GM23338 (cell line): ENCODE data around the gene ADIPOQ. TPM values are rescaled to one million over a fixed set of nuclear protein-coding genes. Genes with fewer than 3 reads are reported as not detected.
"Not testable (repeated sequence)": the region's sequence is repeated elsewhere in the genome, so short reads cannot be mapped to it uniquely, and the experiment has no call there.

ENCODE experiments used
- ATAC-seq: fragments of 200-7000 bp; cut with Tn5 transposase; 3 replicates; pipeline ENCODE4 v1.9.1; 2020
- DNase-seq: peaks from one replicate; pipeline ENCODE4 v3.0.0-alpha.2; 2015; ENCODE audit warnings: low spot score
- H2AFZ ChIP-seq: fragments of 200-600 bp; sonication (generic); 2 replicates; pipeline ENCODE4 v1.8.0; 2016; ENCODE audit warnings: antibody characterized with exemption, mild to moderate bottlenecking, moderate library complexity
- H3F3A ChIP-seq: fragments of 200-600 bp; sonication (generic); replicated peaks from 2 replicates; pipeline ENCODE4 v1.8.0; 2017; ENCODE audit warnings: antibody characterized with exemption, mixed run types, low read depth
- H3K27ac ChIP-seq: fragments of 200-600 bp; sonication (generic); 2 replicates; pipeline ENCODE4 v1.6.1; 2016; ENCODE audit warnings: low read depth
- H3K27me3 ChIP-seq: fragments of 200-600 bp; sonication (generic); 2 replicates; pipeline ENCODE4 v1.8.0; 2016; ENCODE audit warnings: mild to moderate bottlenecking, mixed run types, moderate library complexity; ENCODE audit not compliant: insufficient read depth
- H3K36me3 ChIP-seq: fragments of 200-600 bp; sonication (generic); 2 replicates; pipeline ENCODE4 v1.8.0; 2016; ENCODE audit warnings: mild to moderate bottlenecking; ENCODE audit not compliant: insufficient read depth
- H3K4me1 ChIP-seq: fragments of 200-600 bp; sonication (generic); 2 replicates; pipeline ENCODE4 v1.8.0; 2016; ENCODE audit warnings: mild to moderate bottlenecking, moderate library complexity; ENCODE audit not compliant: insufficient read depth
- H3K4me2 ChIP-seq: fragments of 200-600 bp; sonication (generic); 2 replicates; pipeline ENCODE4 v1.7.1; 2017; ENCODE audit warnings: mixed run types
- H3K4me3 ChIP-seq: fragments of 200-600 bp; sonication (generic); 2 replicates; pipeline ENCODE4 v1.6.1; 2016; ENCODE audit warnings: mixed run types
- H3K79me2 ChIP-seq: fragments of 200-600 bp; sonication (generic); replicated peaks from 2 replicates; pipeline ENCODE4 v1.8.0; 2017; ENCODE audit warnings: mild to moderate bottlenecking; ENCODE audit not compliant: insufficient read depth
- H3K9me2 ChIP-seq: fragments of 200-600 bp; sonication (generic); 2 replicates; pipeline ENCODE4 v1.8.0; 2017; ENCODE audit not compliant: insufficient read depth
- H4K20me1 ChIP-seq: fragments of 200-600 bp; sonication (generic); replicated peaks from 2 replicates; pipeline ENCODE4 v1.8.0; 2017; ENCODE audit warnings: mild to moderate bottlenecking; ENCODE audit not compliant: insufficient read depth
- H3K27ac Mint-ChIP-seq: 2 replicates; pipeline ENCODE4 v1.8.0; 2020; ENCODE audit warnings: inconsistent platforms, mild to moderate bottlenecking, moderate library complexity, mixed read lengths
- H3K27me3 Mint-ChIP-seq: 3 replicates; pipeline ENCODE4 v1.8.0; 2022; ENCODE audit warnings: low read depth, mild to moderate bottlenecking, moderate library complexity, mixed read lengths, inconsistent platforms; ENCODE audit not compliant: insufficient read depth, poor library complexity
- H3K36me3 Mint-ChIP-seq: 3 replicates; pipeline ENCODE4 v1.8.0; 2021; ENCODE audit warnings: low read depth, mild to moderate bottlenecking, inconsistent platforms, moderate library complexity, mixed read lengths
- H3K4me1 Mint-ChIP-seq: 3 replicates; pipeline ENCODE4 v1.8.0; 2020; ENCODE audit warnings: mild to moderate bottlenecking, inconsistent platforms, mixed read lengths
- H3K4me3 Mint-ChIP-seq: 3 replicates; pipeline ENCODE4 v1.8.0; 2021; ENCODE audit warnings: moderate library complexity, mild to moderate bottlenecking, inconsistent platforms, mixed read lengths
- H3K9me3 Mint-ChIP-seq: 3 replicates; pipeline ENCODE4 v1.8.0; 2020; ENCODE audit warnings: moderate library complexity, mild to moderate bottlenecking, inconsistent platforms, mixed read lengths
- CREB1 ChIP-seq: fragments of 250-450 bp; sonication (Bioruptor Pico); IDR thresholded peaks from 2 replicates; pipeline ENCODE4 v1.5.0; 2020; ENCODE audit warnings: low read depth, mild to moderate bottlenecking, moderate library complexity
- EZH2 ChIP-seq: fragments of 200-600 bp; sonication (generic); IDR thresholded peaks from one replicate; pipeline ENCODE4 v1.8.0; 2017; ENCODE audit warnings: antibody characterized with exemption, mild to moderate bottlenecking, low read depth; ENCODE audit not compliant: unreplicated experiment
- JUNB ChIP-seq: IDR thresholded peaks from one replicate; pipeline ENCODE4 v1.6.1; 2016; ENCODE audit warnings: antibody characterized with exemption; ENCODE audit not compliant: unreplicated experiment
- NANOG ChIP-seq: IDR thresholded peaks from 2 replicates; pipeline ENCODE4 v1.6.1; 2016; ENCODE audit warnings: antibody characterized with exemption, borderline replicate concordance
- POLR2AphosphoS5 ChIP-seq: IDR thresholded peaks from 2 replicates; pipeline ENCODE4 v1.6.1; 2016; ENCODE audit warnings: antibody characterized with exemption, low read depth
- STAT1 ChIP-seq: IDR thresholded peaks from one replicate; pipeline ENCODE4 v1.6.1; 2016; ENCODE audit warnings: antibody characterized with exemption; ENCODE audit not compliant: unreplicated experiment
- ZNF114 ChIP-seq: fragments of 250-450 bp; sonication (Bioruptor Pico); IDR thresholded peaks from 2 replicates; pipeline ENCODE4 v1.5.0; 2020; ENCODE audit warnings: mild to moderate bottlenecking, moderate library complexity
- ZNF331 ChIP-seq: fragments of 250-450 bp; sonication (Bioruptor Pico); IDR thresholded peaks from 2 replicates; pipeline ENCODE4 v1.5.0; 2020; ENCODE audit warnings: low read depth, mild to moderate bottlenecking, moderate library complexity
- polyA plus RNA-seq: library from polyadenylated mRNA; unstranded; fragments of >200 nt; fragmentation: Nextera tagmentation; extraction: Ambion mirVana; gene quantifications from 2 replicates; pipeline ENCODE4 v1.2.1, GENCODE V29; 2016
- total RNA-seq: library from RNA; depleted of rRNA; stranded (reverse); fragments of >200 nt; shearing (Covaris generic); gene quantifications from 2 replicates; pipeline ENCODE4 v1.2.3, GENCODE V29; 2014
- TF ChIP-seq, protein P1 (sequence below): IDR thresholded peaks from 2 replicates; pipeline ENCODE4 v1.6.1; 2016; ENCODE audit warnings: antibody characterized with exemption
- TF ChIP-seq, protein P2 (sequence below): fragments of 250-450 bp; sonication (Bioruptor Pico); IDR thresholded peaks from 2 replicates; pipeline ENCODE4 v1.5.0; 2020; ENCODE audit warnings: mild to moderate bottlenecking, moderate library complexity
- TF ChIP-seq, protein P3 (sequence below), 2 experiments: fragments of 200-600 bp in 1 of 2; sonication (generic) in 1 of 2; conservative IDR thresholded peaks; 2 replicates each; pipeline versions ENCODE4 v1.5.1 to v1.6.1; 2016 to 2017; ENCODE audit warnings: antibody characterized with exemption in 2 of 2, low read depth in 2 of 2, mild to moderate bottlenecking in 2 of 2, moderate library complexity in 1 of 2
- TF ChIP-seq, protein P4 (sequence below): IDR thresholded peaks from one replicate; pipeline ENCODE4 v1.6.1; 2018; ENCODE audit warnings: antibody characterized with exemption; ENCODE audit not compliant: unreplicated experiment

The ADIPOQ gene
- total and polyA plus RNA-seq, 2 experiments from 2014 or later = not detected

DNA sequence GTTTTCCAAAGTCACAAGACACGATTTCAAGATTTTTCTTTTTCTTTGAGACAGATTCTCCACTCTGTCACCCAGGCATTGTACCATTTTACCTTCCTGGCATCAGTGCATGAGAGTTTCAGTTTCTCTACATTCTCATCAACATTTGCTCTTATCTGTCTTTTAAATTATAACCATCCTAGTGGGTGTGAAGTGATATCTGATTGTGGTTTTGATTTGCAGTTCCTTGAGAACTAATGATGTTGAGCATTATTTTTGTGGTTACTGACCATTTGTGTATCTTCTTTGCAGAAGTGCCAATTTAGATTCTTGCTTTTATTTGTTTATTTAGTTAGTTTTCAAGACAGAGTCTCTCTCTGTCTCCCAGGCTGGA is 41.2 kb downstream of the ADIPOQ start:
- peaks cover 1% of the 10 kb centered on the region for H3K27me3 Mint-ChIP-seq
- Histone ChIP-seq H2AFZ (no peak overlapping the region), H3K27ac (no peak overlapping the region), H3K9me2 (no peaks in the 10 kb centered on the region), H3K79me2 (no peaks in the 10 kb centered on the region), H3K4me2 (no peak overlapping the region), H3K27me3 (no peaks in the 10 kb centered on the region), H4K20me1 (no peaks in the 10 kb centered on the region), H3K4me1 (peaks cover 24% of the 10 kb centered on the region), H3K4me3 (no peak overlapping the region), H3K36me3 (no peaks in the 10 kb centered on the region), H3F3A (no peaks in the 10 kb centered on the region)
- peaks cover 6% of the 10 kb centered on the region; the same call in 1 of the 3 replicates for H3K9me3 Mint-ChIP-seq
- no peak overlapping the region for H3K4me3 Mint-ChIP-seq
- DNase-seq = no peak
- no peak for ATAC-seq
- TF ChIP-seq ZNF331 = no peak
- TF ChIP-seq, protein P1, sequence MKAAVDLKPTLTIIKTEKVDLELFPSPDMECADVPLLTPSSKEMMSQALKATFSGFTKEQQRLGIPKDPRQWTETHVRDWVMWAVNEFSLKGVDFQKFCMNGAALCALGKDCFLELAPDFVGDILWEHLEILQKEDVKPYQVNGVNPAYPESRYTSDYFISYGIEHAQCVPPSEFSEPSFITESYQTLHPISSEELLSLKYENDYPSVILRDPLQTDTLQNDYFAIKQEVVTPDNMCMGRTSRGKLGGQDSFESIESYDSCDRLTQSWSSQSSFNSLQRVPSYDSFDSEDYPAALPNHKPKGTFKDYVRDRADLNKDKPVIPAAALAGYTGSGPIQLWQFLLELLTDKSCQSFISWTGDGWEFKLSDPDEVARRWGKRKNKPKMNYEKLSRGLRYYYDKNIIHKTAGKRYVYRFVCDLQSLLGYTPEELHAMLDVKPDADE = no peak
- no peak for TF ChIP-seq ZNF114 (CRISPR knock-in tag)
- TF ChIP-seq, protein P2, sequence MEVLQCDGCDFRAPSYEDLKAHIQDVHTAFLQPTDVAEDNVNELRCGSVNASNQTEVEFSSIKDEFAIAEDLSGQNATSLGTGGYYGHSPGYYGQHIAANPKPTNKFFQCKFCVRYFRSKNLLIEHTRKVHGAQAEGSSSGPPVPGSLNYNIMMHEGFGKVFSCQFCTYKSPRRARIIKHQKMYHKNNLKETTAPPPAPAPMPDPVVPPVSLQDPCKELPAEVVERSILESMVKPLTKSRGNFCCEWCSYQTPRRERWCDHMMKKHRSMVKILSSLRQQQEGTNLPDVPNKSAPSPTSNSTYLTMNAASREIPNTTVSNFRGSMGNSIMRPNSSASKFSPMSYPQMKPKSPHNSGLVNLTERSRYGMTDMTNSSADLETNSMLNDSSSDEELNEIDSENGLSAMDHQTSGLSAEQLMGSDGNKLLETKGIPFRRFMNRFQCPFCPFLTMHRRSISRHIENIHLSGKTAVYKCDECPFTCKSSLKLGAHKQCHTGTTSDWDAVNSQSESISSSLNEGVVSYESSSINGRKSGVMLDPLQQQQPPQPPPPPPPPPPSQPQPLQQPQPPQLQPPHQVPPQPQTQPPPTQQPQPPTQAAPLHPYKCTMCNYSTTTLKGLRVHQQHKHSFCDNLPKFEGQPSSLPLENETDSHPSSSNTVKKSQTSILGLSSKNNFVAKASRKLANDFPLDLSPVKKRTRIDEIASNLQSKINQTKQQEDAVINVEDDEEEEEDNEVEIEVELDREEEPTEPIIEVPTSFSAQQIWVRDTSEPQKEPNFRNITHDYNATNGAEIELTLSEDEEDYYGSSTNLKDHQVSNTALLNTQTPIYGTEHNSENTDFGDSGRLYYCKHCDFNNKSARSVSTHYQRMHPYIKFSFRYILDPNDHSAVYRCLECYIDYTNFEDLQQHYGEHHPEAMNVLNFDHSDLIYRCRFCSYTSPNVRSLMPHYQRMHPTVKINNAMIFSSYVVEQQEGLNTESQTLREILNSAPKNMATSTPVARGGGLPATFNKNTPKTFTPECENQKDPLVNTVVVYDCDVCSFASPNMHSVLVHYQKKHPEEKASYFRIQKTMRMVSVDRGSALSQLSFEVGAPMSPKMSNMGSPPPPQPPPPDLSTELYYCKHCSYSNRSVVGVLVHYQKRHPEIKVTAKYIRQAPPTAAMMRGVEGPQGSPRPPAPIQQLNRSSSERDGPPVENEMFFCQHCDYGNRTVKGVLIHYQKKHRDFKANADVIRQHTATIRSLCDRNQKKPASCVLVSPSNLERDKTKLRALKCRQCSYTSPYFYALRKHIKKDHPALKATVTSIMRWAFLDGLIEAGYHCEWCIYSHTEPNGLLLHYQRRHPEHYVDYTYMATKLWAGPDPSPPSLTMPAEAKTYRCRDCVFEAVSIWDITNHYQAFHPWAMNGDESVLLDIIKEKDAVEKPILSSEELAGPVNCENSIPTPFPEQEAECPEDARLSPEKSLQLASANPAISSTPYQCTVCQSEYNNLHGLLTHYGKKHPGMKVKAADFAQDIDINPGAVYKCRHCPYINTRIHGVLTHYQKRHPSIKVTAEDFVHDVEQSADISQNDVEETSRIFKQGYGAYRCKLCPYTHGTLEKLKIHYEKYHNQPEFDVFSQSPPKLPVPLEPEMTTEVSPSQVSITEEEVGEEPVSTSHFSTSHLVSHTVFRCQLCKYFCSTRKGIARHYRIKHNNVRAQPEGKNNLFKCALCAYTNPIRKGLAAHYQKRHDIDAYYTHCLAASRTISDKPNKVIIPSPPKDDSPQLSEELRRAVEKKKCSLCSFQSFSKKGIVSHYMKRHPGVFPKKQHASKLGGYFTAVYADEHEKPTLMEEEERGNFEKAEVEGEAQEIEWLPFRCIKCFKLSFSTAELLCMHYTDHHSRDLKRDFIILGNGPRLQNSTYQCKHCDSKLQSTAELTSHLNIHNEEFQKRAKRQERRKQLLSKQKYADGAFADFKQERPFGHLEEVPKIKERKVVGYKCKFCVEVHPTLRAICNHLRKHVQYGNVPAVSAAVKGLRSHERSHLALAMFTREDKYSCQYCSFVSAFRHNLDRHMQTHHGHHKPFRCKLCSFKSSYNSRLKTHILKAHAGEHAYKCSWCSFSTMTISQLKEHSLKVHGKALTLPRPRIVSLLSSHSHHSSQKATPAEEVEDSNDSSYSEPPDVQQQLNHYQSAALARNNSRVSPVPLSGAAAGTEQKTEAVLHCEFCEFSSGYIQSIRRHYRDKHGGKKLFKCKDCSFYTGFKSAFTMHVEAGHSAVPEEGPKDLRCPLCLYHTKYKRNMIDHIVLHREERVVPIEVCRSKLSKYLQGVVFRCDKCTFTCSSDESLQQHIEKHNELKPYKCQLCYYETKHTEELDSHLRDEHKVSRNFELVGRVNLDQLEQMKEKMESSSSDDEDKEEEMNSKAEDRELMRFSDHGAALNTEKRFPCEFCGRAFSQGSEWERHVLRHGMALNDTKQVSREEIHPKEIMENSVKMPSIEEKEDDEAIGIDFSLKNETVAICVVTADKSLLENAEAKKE (CRISPR knock-in tag) = no peak
- no peak for TF ChIP-seq STAT1
- no peak for TF ChIP-seq EZH2
- TF ChIP-seq, protein P3, sequence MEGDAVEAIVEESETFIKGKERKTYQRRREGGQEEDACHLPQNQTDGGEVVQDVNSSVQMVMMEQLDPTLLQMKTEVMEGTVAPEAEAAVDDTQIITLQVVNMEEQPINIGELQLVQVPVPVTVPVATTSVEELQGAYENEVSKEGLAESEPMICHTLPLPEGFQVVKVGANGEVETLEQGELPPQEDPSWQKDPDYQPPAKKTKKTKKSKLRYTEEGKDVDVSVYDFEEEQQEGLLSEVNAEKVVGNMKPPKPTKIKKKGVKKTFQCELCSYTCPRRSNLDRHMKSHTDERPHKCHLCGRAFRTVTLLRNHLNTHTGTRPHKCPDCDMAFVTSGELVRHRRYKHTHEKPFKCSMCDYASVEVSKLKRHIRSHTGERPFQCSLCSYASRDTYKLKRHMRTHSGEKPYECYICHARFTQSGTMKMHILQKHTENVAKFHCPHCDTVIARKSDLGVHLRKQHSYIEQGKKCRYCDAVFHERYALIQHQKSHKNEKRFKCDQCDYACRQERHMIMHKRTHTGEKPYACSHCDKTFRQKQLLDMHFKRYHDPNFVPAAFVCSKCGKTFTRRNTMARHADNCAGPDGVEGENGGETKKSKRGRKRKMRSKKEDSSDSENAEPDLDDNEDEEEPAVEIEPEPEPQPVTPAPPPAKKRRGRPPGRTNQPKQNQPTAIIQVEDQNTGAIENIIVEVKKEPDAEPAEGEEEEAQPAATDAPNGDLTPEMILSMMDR (conservative IDR thresholded peaks at IDR 0.05; ENCODE audit: low read depth in 2 of 2) = no peak
- TF ChIP-seq, protein P4, sequence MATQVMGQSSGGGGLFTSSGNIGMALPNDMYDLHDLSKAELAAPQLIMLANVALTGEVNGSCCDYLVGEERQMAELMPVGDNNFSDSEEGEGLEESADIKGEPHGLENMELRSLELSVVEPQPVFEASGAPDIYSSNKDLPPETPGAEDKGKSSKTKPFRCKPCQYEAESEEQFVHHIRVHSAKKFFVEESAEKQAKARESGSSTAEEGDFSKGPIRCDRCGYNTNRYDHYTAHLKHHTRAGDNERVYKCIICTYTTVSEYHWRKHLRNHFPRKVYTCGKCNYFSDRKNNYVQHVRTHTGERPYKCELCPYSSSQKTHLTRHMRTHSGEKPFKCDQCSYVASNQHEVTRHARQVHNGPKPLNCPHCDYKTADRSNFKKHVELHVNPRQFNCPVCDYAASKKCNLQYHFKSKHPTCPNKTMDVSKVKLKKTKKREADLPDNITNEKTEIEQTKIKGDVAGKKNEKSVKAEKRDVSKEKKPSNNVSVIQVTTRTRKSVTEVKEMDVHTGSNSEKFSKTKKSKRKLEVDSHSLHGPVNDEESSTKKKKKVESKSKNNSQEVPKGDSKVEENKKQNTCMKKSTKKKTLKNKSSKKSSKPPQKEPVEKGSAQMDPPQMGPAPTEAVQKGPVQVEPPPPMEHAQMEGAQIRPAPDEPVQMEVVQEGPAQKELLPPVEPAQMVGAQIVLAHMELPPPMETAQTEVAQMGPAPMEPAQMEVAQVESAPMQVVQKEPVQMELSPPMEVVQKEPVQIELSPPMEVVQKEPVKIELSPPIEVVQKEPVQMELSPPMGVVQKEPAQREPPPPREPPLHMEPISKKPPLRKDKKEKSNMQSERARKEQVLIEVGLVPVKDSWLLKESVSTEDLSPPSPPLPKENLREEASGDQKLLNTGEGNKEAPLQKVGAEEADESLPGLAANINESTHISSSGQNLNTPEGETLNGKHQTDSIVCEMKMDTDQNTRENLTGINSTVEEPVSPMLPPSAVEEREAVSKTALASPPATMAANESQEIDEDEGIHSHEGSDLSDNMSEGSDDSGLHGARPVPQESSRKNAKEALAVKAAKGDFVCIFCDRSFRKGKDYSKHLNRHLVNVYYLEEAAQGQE = no peak
- TF ChIP-seq JUNB = no peak
- no peak for TF ChIP-seq POLR2AphosphoS5
- no peak for TF ChIP-seq NANOG
- TF ChIP-seq CREB1 (CRISPR knock-in tag) = no peak
- H3K36me3 Mint-ChIP-seq = peaks cover 5% of the 10 kb centered on the region; the same call in 1 of the 3 replicates
- H3K4me1 Mint-ChIP-seq = peaks cover 27% of the 10 kb centered on the region
- no peak overlapping the region for H3K27ac Mint-ChIP-seq

DNA sequence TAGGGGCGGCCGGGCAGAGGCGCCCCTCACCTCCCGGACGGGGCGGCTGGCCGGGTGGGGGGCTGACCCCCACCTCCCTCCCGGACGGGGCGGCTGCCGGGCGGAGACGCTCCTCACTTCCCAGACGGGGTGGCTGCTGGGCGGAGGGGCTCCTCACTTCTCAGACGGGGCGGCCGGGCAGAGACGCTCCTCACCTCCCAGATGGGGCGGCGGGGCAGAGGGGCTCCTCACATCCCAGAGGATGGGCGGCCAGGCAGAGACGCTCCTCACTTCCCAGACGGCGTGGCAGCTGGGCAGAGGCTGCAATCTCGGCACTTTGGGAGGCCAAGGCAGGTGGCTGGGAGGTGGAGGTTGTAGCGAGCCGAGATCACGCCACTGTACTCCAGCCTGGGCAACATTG is 42.4 kb downstream of the ADIPOQ start:
- H3K36me3 ChIP-seq = not testable (repeated sequence)

More for the DNA sequence above, 42.4 kb downstream of the ADIPOQ start:
- H3K4me3 Mint-ChIP-seq, H3K27ac ChIP-seq, H3K27me3 ChIP-seq, H3K4me2 ChIP-seq, ATAC-seq, H3K27me3 Mint-ChIP-seq, DNase-seq, H3K27ac Mint-ChIP-seq, H3K9me3 Mint-ChIP-seq, H3F3A ChIP-seq, H2AFZ ChIP-seq, H3K36me3 Mint-ChIP-seq, H3K79me2 ChIP-seq, H4K20me1 ChIP-seq, H3K4me3 ChIP-seq, H3K9me2 ChIP-seq: not testable (repeated sequence)
- peaks cover 35% of the 10 kb centered on the region for H3K4me1 Mint-ChIP-seq
- peaks cover 31% of the 10 kb centered on the region for H3K4me1 ChIP-seq
